Activated CD4-positive, alpha-beta T cell treated with anti-CD3 and anti-CD28 coated beads, Interleukin-10, Interleukin-2, amounts not matched to agents 100 ng/mL and 50 ng/mL, durations not matched to agents 16 hours and 8 hours (primary cell): Measurements from ENCODE around the gene NAV2.

ENCODE experiments used
- DNase-seq: peaks from one replicate; pipeline ENCODE4 v3.0.0-alpha.2; 2020

NAV2 gene

DNA sequence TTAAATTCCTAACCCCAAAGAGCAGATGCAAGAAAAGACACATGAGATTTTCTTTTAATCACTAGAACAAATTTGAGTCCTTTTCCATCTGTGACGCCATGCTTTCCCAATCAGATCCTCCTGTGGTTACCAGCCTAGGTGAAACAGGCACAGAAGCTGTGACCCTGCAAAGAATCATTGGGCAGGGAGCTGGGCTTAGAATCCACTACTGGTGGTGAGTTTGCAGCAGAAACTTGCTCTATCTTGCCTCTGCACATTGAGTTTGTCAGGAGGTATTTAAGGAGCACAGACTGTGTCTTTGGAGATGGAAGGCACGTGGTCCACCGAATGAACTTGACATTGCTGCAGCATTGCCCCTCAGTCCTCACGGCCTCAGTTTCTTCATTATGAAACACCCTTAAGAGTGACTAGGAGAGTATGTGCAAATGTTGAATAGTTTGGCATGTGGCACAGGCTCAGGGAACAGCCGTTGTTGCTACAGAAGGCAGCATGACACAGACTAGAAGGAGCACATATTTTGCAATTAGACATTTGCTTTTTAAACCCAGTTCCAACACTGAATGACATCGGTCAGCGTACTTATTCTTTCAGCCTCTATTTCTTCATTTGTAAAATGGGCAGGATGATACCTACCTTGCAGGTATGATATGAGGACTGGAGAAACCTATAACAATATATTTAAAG is 320.1 kb downstream of the NAV2 start:
- no peak for DNase-seq

- DNase-seq = no peak
Observed at GRCh38 chr11:20033806-20034205, 321.2 kb downstream of the NAV2 start.

DNA sequence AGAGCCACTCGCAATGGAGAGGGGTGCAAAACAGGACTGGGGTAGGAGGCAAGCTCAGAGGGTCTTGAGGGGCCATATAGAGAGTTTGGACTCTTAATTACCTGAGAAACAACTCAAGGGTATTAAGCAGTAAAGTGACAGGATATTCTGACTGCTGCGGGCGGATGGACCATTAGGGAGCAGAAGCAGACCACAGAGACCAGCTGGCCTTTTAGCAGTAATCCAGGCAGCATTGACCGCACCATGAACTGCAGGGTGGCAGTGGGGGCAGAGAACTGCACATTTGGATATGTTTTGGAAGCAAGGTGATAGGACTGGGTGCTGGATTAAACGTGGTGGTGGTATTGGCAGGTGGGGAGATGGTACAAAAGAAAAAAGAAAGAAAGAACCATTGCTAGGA is 322.3 kb downstream of the NAV2 start:
- no peak for DNase-seq

DNA sequence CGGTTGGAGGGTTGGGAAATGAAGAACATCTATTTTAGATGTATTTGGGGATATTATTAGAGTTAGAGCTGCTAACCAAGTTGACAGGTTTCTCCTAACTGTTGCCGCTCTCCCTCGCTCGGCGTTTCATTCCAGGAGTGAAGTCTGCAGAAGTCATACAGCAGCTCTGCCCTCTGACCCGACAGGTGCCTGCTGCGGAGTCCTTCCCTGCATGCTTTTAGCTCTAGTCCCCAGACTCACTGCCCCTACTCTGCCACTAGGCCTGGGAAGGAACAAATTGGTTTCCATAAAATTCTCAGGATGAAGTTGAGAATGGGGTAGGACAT is 322.7 kb downstream of the NAV2 start:
- no peak for DNase-seq

DNA sequence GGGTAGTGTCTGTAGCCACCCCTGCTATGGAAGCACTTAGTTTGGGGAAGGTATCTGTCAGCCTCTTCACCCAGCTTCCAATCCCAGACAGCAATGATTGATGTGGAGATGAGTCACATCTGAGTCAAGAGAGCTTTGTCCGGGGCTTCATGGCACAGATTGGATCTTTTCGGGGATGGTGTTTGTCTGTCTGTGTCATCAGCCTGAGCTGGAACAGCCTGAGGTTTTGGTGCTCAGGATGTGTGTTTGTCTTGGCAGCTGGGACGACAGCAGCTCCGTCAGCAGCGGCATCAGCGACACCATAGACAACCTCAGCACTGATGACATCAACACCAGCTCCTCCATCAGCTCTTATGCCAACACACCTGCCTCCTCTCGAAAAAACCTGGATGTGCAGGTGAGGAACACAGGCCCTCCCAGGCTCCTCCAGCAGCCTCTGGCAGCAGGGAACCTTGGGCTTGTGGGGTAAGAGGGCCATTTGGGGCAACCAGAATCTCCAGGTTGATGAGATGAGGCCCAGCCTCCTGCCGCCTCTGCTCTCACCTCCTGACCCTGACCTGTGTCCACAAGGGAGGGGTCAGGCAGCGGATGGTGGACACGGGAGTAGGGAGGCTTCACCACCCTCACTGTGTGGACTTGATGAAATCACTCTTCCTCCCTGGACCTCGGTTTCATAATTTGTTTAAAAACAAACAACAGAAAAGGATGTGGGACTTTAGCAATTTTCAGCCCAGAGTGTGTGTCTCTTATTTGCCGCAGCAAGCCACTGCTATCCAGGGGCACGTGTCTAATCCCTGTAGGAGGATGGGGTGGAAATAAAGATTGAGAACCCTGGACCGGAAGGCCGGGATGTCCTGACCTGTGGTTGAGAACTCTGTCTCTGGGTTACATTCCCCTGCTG is 323.3 kb downstream of the NAV2 start:
- no peak for DNase-seq

DNA sequence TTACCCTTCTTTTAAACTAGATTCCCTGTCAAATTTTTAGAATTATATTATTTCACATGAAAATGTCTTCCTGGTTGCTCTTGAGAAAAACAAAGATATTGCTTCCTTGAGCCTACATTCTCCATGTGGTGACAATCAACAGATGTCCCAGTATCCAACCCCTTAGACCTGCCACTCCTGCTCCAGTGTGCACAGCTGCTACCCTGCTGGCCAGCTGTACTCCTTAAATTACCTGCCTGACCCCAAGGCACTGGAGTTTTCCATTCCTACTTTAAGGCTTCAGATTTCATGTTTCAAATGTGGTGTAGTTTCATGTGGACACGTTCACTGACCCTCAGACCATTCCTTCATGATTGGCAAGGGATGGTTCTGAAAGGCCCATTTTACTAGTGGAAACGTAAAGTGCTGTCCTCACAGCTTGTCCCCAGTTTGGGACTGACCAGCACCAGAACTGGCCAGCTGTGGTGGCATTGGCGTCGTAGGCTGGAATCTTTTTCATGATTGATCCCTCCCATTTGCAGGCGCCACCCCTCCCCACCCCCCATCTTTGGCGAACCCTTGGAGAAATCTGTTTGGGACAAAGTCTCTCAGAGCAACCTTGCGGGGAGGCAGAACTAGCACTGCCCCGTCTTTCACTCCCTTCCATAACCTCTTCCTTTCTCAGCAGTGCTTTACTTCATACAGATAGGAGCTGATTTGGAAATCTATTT is 324.1 kb downstream of the NAV2 start:
- DNase-seq = no peak

- DNase-seq = peak; percentile 43
Observed at GRCh38 chr11:20037396-20038153, 324.9 kb downstream of the NAV2 start.

DNA sequence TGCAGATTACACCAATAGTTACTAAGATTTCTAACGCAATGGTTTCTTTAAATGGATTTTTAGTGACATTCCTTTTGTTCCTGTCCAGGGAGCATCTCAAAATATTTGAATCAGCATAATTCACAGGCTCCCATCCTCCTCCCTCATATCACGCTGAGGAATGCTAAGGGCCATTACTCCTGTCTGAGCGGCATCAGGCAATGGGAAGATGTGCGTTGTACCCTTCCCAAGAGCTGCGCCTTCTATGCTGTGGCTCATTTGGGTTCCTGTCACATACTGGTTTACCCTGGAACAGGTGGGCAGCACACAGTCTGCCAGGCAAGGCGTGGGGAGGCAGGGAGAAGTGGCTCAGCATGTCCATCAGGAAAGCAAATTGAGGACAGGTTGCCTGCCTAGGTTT is 325.8 kb downstream of the NAV2 start:
- DNase-seq = no peak

DNA sequence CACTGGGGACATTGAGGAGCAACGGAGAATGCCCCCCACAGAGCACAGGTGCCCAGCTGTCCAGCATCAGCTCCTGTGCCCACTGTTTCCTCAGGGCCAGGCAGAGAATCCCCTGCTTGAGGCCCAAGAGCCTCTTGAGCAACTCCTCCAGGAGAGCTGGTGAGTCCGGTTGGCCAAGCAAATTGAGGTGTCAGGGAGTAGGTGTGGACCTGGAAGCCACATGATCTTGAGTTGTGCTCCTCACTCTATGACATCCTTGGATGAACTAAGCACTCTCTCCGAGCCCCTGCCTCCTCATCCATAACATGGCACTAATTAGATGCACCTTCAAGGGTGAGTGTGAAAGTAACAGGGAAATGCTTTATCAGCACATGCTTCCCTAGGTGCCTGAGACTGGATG is 326.3 kb downstream of the NAV2 start:
- no peak for DNase-seq

DNA sequence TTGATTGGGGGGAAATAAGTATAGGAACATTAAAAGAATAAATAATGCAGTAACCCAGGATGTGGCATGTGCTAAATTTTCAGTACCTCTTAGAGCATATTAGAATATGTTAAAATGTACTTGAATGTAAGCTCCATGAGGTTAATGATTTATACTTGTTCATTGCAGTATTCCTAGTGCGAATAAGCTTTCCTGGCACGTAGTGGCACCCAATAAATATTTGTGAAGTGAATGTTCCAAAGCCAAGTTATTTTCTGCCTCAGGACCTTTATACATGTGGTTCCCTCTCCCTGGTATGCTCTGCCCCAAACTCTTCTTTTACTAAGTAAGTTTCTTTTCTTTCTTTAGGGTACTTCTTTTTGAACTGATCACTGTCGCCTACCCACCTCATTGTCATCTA is 328.9 kb downstream of the NAV2 start:
- DNase-seq = no peak

- DNase-seq = no peak
Observed at GRCh38 chr11:20042045-20042639, 329.5 kb downstream of the NAV2 start.

- DNase-seq = no peak
Observed at GRCh38 chr11:20042811-20043341, 330.2 kb downstream of the NAV2 start.

DNA sequence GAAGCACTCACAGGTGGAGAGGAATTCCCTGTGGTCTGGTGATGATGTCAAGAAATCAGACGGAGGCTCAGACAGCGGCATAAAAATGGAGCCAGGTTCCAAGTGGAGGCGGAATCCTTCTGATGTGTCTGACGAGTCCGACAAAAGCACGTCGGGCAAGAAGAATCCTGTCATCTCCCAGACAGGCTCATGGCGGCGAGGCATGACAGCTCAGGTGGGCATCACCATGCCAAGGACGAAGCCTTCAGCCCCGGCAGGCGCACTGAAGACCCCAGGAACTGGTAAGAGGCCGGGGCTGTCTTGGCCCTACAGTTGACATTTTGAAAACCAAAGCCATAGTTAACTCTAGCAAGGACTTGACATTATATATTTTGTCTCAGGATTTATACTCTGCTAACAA is 331.4 kb downstream of the NAV2 start:
- DNase-seq = no peak

- no peak for DNase-seq
Observed at GRCh38 chr11:20045098-20045688, 332.6 kb downstream of the NAV2 start.

GRCh38 chr11:20046416-20046815 is 333.8 kb downstream of the NAV2 start:
- no peak for DNase-seq

GRCh38 chr11:20047006-20047768 is 334.6 kb downstream of the NAV2 start:
- DNase-seq = no peak

- DNase-seq = no peak
Observed at GRCh38 chr11:20047769-20048154, 335.1 kb downstream of the NAV2 start.

DNA sequence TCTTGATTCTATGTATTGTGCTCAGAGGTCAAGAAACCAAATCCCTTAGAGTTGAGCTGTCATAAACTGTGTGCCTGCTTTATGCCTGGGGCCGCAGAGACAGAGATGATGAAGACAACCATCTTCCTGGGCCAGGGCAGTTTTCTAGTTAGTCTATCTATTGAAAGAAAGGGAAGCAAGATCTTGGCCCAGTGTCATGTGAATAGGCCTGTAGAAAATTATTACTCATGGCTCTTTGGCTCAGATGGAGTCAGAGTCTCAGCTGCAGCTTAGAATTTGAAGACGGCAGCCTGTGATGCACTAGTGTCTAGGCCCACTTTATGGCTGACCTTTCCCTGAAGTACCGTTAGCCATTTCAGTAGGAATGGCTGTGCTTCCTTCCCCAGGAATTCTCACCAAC is 335.6 kb downstream of the NAV2 start:
- DNase-seq = no peak

- DNase-seq = no peak
Observed at GRCh38 chr11:20048707-20049106, 336.1 kb downstream of the NAV2 start.

GRCh38 chr11:20049231-20049630 is 336.6 kb downstream of the NAV2 start:
- no peak for DNase-seq

DNA sequence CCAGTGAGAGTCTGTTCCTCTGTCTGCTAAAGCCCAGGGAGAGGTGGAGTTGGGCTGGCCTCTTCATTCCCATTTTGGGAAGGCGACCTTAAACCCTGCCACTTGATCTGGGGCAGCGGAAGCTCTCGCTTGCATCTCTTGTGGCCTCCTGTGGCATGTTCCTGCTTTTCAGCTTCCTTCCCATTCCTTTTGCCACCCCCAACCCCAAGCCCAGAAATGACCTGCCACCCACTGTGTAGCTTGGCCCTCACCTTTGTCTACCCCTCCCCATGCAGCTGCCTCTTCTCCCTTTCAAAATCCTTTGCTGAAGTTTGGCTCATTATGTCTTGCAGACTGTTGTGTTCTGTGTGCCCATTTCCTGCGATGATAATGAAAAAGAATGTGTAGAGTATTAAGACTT is 337.4 kb downstream of the NAV2 start:
- DNase-seq = no peak
